HG02938 (cell line): Measurements from ENCODE around the gene PRKAG1.
A peak's percentile ranks its signal among the peaks of the same experiment; 100 is the strongest.
"Not testable (repeated sequence)": the region's sequence is repeated elsewhere in the genome, so short reads cannot be mapped to it uniquely, and the experiment has no call there.

ENCODE experiments used
- ATAC-seq: cut with Tn5 transposase; IDR thresholded peaks from one replicate; pipeline ENCODE4 v1.9.1; 2021; ENCODE audit warnings: mild to moderate bottlenecking, moderate library complexity; ENCODE audit not compliant: unreplicated experiment

The PRKAG1 gene

GRCh38 chr12:49018261-49019119, at the start of gene PRKAG1:
Gene PRKAG1, minus strand, starts transcription at chr12:49018776. Its CDS starts 36 bp downstream, at chr12:49018740.
- ATAC-seq, result peak; percentile 83

DNA sequence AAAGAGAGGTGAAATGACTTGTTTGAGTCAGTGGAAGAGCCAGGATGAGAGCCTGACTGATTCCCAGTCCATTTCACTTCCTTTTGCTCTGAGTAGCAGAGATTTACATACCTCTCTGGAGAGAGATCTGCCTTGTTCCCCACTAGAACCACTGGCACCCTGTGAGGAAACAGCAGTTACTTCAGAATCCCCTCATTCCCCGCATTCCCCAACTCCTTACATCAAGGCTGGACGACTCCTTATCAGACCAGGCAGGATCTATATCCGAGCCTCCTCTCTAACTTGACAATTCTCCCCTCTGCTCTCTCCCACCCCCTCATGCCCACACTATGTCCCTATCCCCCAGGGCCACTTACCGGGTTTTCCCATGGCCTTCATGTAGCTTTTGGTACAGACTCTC, 47.5 kb upstream of the PRKAG1 start:
- no peak for ATAC-seq

- no peak for ATAC-seq
These were observed 46.2 kb upstream of the PRKAG1 start for GRCh38 chr12:49064767-49065152.

GRCh38 chr12:49061916-49062315, 43.3 kb upstream of the PRKAG1 start:
- ATAC-seq, result not testable (repeated sequence)

DNA sequence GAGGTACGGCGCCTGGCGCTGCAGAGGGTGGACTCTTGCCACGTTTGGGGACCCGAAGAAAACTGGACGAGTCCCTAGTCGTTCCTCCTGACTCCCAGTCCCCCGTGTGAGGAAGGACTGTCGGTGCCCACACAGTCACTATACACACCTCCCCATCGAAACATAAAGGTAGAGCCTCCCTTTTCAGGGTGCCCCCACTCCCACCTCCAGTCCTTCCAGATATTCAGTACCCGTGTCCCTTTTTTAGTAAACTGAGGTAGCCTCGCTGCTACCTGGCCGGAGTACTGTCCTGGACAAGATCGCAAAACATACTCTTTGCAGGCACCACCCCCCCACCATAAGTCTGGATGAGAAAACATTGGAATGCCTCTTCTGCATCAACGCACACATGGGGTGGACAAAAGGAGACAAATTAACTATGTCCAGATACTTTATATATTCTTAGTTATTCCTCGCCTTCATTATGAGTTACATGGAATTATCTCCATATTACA, 42.6 kb upstream of the PRKAG1 start:
- no peak for ATAC-seq

DNA sequence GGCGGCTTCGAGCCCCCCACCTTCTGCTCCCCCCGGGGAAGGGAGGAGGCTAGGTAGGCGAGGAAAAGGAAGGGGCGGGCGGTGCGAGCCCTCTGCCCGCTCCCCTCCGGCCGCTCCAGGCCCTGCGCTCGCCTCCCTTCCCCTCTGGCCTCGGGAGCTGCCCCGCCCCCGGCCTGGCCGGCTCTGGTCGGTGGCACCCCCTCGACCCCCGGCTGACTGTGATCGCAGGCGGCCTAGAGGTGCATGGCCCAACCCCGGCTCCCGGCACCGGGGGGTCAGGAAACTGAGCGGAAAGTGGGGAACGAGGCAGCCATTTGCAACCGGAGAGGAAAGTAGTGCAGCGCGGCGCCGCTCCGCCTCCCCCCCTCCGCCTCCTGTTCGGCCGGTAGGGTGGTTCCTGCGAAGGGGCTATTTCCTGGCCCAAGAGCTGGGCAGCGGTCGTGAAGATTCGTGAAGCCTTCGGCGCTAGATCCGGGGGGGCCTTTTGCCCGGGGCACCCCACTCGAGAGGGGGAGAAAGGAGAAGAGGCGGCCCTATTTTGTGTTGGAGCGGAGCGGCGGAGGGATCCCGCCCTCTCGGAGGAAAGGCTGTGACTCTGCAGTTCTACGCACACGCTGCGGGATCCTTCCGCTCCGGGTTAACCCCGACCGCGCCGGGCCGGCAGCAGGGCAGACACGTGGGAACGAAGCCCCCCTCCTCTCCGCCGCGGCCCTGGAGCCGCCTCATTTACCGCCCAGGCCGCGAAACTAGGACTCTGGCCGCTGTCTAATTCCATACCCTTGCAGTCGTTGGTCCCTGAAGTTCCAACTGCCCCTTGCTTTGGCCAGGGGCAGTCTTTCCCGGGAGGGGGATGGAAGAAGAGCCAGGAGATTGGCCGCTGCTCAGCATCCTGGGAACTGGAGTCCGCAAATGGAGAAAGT, 41.9 kb upstream of the PRKAG1 start, which contains the start of gene KMT2D:
Gene KMT2D (minus strand): TSS at position 558 of the 920 bp plus-strand sequence. CDS start 5,470 bp downstream, outside the sequence.
- peak; percentile 42 for ATAC-seq

GRCh38 chr12:49059299-49060171, 41.0 kb upstream of the PRKAG1 start:
- peak; percentile 10 for ATAC-seq

DNA sequence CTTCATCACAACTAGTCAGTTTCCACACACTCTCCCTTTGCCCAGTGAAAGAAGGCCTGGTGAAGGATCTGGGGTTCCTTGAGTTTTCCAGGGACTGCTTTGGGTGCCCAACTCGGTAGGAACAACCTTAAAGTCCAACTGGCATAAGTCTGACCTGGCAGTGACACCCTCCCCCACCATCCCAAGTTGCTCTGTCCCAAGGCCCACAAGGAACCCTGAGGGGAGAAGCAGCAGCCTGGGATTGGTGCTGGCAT, 40.4 kb upstream of the PRKAG1 start:
- no peak for ATAC-seq

- no peak for ATAC-seq
These were observed 39.9 kb upstream of the PRKAG1 start for GRCh38 chr12:49058366-49059044.

- no peak for ATAC-seq
These were observed 39.3 kb upstream of the PRKAG1 start for GRCh38 chr12:49057888-49058287.

- ATAC-seq, result peak; percentile 74
These were observed 37.6 kb upstream of the PRKAG1 start for GRCh38 chr12:49055978-49056754.

DNA sequence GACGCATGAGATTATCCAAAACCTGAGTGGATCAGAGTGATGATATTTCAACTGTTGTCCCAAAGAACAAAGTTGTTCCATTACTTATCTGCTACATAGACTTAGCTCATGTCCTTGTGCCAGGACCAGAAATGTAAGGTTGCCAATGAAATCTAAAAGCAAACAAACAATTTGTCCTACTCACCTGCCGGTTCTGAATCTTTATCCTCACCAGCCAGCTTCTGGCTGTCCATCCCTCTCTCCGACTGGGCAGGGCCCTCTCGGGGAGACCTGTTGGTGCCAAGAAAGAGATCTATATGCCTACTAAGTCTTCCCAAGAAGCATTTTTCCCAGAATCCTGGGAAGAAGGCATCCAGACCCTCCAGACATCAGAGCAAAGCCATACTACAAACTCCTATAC, 36.5 kb upstream of the PRKAG1 start:
- no peak for ATAC-seq

DNA sequence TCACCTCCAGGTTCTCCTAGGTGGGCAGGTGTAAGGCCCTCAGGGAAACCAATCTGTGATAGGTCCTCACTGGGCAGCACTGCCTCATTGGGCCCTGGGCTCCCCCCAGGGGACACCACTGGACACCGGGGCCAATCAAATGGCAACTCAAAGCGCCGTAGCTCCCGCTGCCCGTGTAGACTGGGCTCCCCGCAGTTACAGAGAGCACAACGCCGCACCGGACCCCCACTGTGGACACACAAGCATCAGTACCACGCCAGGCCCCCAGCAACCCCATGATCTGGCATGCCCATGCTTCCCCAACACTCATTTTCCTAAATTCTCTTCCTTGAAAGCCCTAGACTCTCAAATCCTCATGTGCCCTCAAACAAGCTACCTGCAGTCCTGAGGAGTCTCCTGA, 35.9 kb upstream of the PRKAG1 start:
- no peak for ATAC-seq

DNA sequence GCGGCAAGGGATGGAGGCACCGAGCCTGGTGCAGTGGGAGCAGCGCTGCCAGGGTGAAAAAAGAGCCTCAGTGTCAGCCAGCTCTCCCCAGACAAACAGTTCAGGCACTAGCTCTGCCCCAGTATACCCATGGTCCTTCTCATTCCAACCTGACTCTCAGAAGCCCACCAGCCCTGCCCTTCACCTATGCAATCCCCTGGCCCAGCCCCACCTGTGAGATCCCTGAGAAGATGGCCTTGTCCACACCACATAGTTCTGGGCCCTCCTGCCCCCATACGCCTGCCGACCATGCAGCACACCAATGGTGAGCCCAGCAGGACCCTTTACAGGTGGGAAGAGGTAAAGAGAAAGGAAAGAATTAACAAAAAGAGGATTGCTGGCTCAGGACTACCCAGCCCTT, 35.5 kb upstream of the PRKAG1 start:
- no peak for ATAC-seq

GRCh38 chr12:49052451-49053208, 34.1 kb upstream of the PRKAG1 start:
- ATAC-seq, result no peak

DNA sequence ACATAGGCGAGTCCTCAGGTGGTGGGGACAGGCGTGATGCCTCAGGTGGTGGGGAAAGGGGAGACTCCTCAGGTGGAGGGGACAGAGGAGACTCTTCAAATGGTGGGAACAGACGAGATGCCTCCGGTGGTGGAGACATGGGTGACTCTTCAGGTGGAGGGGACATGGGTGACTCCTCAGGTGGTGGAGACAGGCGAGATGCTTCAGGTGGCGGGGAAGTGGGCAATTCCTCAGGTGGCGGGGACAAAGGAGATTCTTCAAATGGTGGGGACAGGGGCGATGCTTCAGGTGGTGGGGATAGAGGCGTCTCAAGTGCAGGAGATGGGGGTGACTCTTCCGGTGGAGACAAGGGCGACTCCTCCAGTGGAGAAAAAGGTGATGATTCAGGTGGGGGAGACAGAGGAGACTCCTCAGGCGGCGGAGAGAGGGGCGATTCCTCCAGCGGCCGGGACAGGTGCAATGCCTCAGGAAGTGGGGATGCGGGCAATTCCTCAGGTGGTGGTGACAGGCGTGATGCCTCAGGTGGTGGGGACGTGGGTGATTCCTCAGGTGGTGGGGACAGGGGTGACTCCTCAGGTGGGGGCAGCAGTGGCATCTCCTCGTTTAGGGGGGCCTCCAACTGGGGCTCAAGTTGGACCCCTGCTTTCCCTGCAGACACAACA, 33.3 kb upstream of the PRKAG1 start:
- no peak for ATAC-seq

GRCh38 chr12:49051373-49051764, 32.8 kb upstream of the PRKAG1 start:
- no peak for ATAC-seq
